Ishikawa (cell line): ENCODE measurements around the gene GRID2.

Experiments
- CREB1 ChIP-seq: IDR thresholded peaks from 2 replicates; pipeline ENCODE4 v1.6.1; 2012; ENCODE audit warnings: low read depth
- EGR1 ChIP-seq: IDR thresholded peaks from 2 replicates; pipeline ENCODE4 v1.6.1; 2012
- EP300 ChIP-seq: IDR thresholded peaks from 2 replicates; pipeline ENCODE4 v1.6.1; 2012; ENCODE audit warnings: borderline replicate concordance
- FOXM1 ChIP-seq: IDR thresholded peaks from 2 replicates; pipeline ENCODE4 v1.6.1; 2012; ENCODE audit warnings: low read depth, borderline replicate concordance
- NFIC ChIP-seq: IDR thresholded peaks from 2 replicates; pipeline ENCODE4 v1.6.1; 2012
- RAD21 ChIP-seq: IDR thresholded peaks from 2 replicates; pipeline ENCODE4 v1.6.1; 2012; ENCODE audit warnings: low read depth
- REST ChIP-seq: IDR thresholded peaks from 2 replicates; pipeline ENCODE4 v1.6.1; 2012; ENCODE audit warnings: low read depth, mild to moderate bottlenecking
- TAF1 ChIP-seq: IDR thresholded peaks from 2 replicates; pipeline ENCODE4 v1.6.1; 2012; ENCODE audit warnings: low read depth, mild to moderate bottlenecking
- USF1 ChIP-seq: IDR thresholded peaks from 2 replicates; pipeline ENCODE4 v1.6.1; 2012
- YY1 ChIP-seq: IDR thresholded peaks from 2 replicates; pipeline ENCODE4 v1.6.1; 2012; ENCODE audit warnings: low read depth
- ZBTB7A ChIP-seq: IDR thresholded peaks from 2 replicates; pipeline ENCODE4 v1.6.1; 2012; ENCODE audit warnings: low read depth

DNA sequence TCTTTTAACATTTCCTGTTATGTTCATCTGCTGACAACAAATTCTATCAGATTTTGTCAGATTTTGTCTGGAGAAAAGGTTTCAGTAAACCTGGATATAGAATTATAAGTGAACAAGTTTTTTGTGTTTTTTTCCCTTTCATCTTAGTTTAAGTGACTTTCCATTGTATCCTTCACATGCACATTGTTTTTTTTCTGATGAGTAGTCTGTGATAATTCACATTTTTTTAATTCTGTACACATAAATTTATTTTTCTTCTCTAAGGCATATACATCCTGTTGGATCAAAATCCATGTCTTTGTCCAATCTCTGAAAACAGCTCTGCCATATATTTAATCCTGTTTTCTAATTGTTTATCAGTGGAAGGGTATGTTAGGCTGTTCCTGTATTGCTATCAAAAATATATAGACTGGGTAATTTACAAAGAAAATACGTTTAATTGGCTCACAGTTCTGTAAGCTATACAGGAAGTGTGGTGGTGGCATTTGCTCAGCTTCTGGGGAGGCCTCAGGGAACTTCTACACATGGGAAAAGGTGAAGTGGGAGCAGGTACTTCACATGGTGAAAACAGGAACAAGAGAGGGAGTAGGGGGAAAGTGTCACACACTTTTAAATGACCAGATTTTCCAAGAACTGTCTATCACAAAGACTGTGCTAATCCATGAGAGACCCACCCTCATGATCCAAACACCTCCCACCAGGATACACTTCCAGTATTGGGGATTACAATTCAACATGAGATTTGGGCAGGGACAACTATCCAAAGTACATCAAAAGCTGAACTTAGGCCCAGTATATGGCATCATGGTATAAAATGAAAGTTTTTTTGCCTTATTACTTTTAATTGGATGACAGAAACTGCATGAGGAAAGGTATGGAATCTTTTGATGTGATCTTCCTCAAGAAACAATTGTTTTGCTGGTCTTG lies 45.6 kb upstream of the GRID2 start:
- no peak for TF ChIP-seq CREB1
- no peak for TF ChIP-seq RAD21
- TF ChIP-seq YY1: no peak
- no peak for TF ChIP-seq NFIC
- no peak for TF ChIP-seq EGR1
- no peak for TF ChIP-seq REST
- TF ChIP-seq ZBTB7A: no peak
- no peak for TF ChIP-seq FOXM1
- TF ChIP-seq TAF1: no peak
- TF ChIP-seq USF1: no peak
- no peak for TF ChIP-seq EP300
